ENCODE data around the gene CAPRIN2.

The CAPRIN2 gene

DNA sequence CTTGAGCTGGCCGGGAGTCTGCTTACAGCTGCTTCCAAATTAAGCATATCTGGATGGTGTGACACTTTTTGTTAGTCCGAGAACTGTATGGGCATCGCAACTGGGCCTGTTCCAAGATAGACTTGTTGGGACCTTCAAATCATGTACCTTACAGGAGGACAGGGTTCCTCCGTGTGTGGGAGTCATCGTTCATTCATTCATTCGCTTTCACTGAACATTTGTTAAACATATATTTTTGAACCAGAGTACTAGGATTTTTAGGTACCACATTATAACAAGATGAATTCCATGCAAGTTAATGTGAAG, 58.7 kb downstream of the CAPRIN2 start:
- H3K4me3 ChIP-seq (ENCODE audit: low read depth, low read length) = peak overlapping the region; percentile 73
- DNase-seq (ENCODE audit: low read depth) = no peak
- TF ChIP-seq, protein P1, sequence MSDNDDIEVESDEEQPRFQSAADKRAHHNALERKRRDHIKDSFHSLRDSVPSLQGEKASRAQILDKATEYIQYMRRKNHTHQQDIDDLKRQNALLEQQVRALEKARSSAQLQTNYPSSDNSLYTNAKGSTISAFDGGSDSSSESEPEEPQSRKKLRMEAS (IDR thresholded peaks at IDR 0.05; ENCODE audit: low read depth, low read length) = no peak
- no peak for TF ChIP-seq POLR2A (IDR thresholded peaks at IDR 0.05; ENCODE audit: extremely low read depth, insufficient read length)
- no peak for TF ChIP-seq CTCF (IDR thresholded peaks at IDR 0.05; ENCODE audit: low read depth, low read length)
- TF ChIP-seq MYC (IDR thresholded peaks at IDR 0.05; ENCODE audit: low read depth, low read length) = no peak

- peak; percentile 47 for TF ChIP-seq POLR2A (IDR thresholded peaks at IDR 0.05; ENCODE audit: extremely low read depth, insufficient read length)
- peak; percentile 13 for TF ChIP-seq CTCF (IDR thresholded peaks at IDR 0.05; ENCODE audit: low read depth, low read length)
- TF ChIP-seq, protein P1 (IDR thresholded peaks at IDR 0.05; ENCODE audit: low read depth, low read length) = peak; percentile 57
- TF ChIP-seq MYC (IDR thresholded peaks at IDR 0.05; ENCODE audit: low read depth, low read length) = no peak
- peak; percentile 95 for DNase-seq (ENCODE audit: low read depth)
These were observed 59.3 kb downstream of the CAPRIN2 start, which contains the start of gene IPO8 for GRCh38 chr12:30695199-30696102. Gene IPO8 (minus strand): TSS chr12:30695869. CDS start chr12:30695647, 222 bp downstream.

GRCh38 chr12:30694412-30695198, 60.1 kb downstream of the CAPRIN2 start:
- H3K4me3 ChIP-seq (ENCODE audit: low read depth, low read length) = peak overlapping the region; percentile 92
- DNase-seq (ENCODE audit: low read depth) = peak; percentile 60
- TF ChIP-seq POLR2A (IDR thresholded peaks at IDR 0.05; ENCODE audit: extremely low read depth, insufficient read length) (no peak), CTCF (IDR thresholded peaks at IDR 0.05; ENCODE audit: low read depth, low read length) (no peak)
- TF ChIP-seq, protein P1 (IDR thresholded peaks at IDR 0.05; ENCODE audit: low read depth, low read length) = peak; percentile 37; the same call in 1 of the 2 replicates

More at GRCh38 chr12:30695199-30696102, 59.3 kb downstream of the CAPRIN2 start, which contains the start of gene IPO8:
- H3K4me3 ChIP-seq (ENCODE audit: low read depth, low read length) = peak within 1 kb of the TSS; percentile 92

- no peak for DNase-seq (ENCODE audit: low read depth)
- no peak overlapping the region for H3K4me3 ChIP-seq (ENCODE audit: low read depth, low read length)
- TF ChIP-seq MYC (IDR thresholded peaks at IDR 0.05; ENCODE audit: low read depth, low read length) (no peak), POLR2A (IDR thresholded peaks at IDR 0.05; ENCODE audit: extremely low read depth, insufficient read length) (no peak)
- TF ChIP-seq, protein P1 (IDR thresholded peaks at IDR 0.05; ENCODE audit: low read depth, low read length) = no peak
These were observed 62.3 kb downstream of the CAPRIN2 start for GRCh38 chr12:30692470-30692869.

DNA sequence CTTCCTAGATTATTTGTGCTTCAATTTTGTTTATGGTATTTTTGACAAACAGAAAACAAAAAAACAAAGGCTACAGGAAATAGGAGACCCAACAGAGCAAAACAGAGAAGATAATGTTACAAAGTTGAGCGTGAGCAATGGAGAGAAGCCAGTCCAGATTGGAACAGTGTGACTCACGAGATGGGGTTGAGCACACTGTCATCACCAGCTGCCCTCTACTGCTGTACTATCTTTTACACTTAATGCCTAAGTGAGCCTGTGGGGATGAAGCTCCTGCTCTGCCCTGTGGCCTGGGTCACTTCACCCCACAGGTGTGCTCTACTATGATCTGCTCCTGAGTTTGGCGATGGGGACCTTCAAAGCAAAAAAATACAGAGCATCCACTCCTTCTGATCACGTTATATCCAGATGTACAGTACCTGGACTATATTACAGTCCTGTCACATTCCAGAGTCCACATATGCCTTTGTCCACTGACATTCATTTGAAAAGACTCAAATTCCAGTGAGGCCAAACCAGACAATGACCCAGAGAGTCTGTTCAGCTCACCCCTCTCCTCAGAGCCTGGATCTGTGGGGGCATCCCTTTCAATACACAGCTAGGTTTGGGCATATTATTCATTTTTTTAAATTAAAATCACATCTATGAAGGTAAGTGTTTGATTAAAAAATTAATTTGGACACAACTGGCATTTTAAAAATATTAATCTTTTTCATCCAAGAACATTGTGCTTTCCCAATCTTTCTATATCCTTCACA, 63.5 kb downstream of the CAPRIN2 start:
- no peak overlapping the region for H3K4me3 ChIP-seq (ENCODE audit: low read depth, low read length)
- peak; percentile 22 for DNase-seq (ENCODE audit: low read depth)
- TF ChIP-seq, protein P1 (IDR thresholded peaks at IDR 0.05; ENCODE audit: low read depth, low read length) = no peak
- no peak for TF ChIP-seq POLR2A (IDR thresholded peaks at IDR 0.05; ENCODE audit: extremely low read depth, insufficient read length)

DNA sequence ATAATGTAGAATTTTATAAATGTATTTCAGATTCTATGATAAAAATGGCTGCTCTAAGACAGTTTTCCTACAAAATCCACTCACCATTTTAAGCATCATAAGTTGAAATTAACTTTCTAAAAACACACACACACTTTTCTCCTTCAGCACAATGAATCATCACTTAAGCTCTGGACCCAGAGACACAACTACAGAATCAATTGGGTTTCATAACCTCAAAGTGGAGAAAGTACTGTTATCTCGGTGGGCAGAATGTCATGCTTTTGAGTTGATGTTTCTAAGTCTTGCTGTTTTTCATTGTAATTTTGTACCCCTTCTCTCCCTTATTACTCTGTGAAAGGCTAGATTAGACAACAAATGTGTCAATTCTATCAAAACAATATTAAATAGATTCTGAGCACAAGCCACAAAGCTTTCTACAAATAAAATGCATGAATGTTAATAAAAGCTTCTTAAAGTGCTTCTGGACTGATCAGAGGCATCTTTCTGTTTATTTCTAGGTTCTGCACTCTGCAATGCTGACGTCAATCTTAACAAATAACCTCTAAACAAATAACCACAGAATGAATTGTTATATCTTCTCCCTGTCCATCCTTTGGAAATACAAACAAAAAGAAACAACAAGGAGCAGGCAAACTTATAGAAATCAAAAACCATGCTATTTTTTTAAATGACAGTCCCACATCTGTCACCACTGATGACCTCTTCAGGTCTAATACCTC, 67.3 kb downstream of the CAPRIN2 start:
- H3K4me3 ChIP-seq (ENCODE audit: low read depth, low read length) = no peak overlapping the region
- DNase-seq (ENCODE audit: low read depth) = no peak
- TF ChIP-seq POLR2A (IDR thresholded peaks at IDR 0.05; ENCODE audit: extremely low read depth, insufficient read length) (no peak), CTCF (IDR thresholded peaks at IDR 0.05; ENCODE audit: low read depth, low read length) (no peak), MYC (IDR thresholded peaks at IDR 0.05; ENCODE audit: low read depth, low read length) (no peak)
- TF ChIP-seq, protein P1 (IDR thresholded peaks at IDR 0.05; ENCODE audit: low read depth, low read length) = no peak
